SK-N-MC (cell line): ENCODE data around the gene ANGEL1.

Experiments used
- EZH2 ChIP-seq: fragments of 200-600 bp; sonication (generic); IDR thresholded peaks from one replicate; pipeline ENCODE4 v1.6.1; 2017; ENCODE audit warnings: antibody characterized with exemption
- FOXP2 ChIP-seq: optimal IDR thresholded peaks from 2 replicates; pipeline ENCODE3; 2011; ENCODE audit warnings: mild to moderate bottlenecking, moderate library complexity; ENCODE audit not compliant: insufficient read depth; ENCODE audit errors: extremely low read length, control extremely low read depth
- POLR2AphosphoS5 ChIP-seq: IDR thresholded peaks from 2 replicates; pipeline ENCODE4 v1.6.1; 2012; ENCODE audit warnings: mild to moderate bottlenecking, low read depth, low read length, borderline replicate concordance

DNA sequence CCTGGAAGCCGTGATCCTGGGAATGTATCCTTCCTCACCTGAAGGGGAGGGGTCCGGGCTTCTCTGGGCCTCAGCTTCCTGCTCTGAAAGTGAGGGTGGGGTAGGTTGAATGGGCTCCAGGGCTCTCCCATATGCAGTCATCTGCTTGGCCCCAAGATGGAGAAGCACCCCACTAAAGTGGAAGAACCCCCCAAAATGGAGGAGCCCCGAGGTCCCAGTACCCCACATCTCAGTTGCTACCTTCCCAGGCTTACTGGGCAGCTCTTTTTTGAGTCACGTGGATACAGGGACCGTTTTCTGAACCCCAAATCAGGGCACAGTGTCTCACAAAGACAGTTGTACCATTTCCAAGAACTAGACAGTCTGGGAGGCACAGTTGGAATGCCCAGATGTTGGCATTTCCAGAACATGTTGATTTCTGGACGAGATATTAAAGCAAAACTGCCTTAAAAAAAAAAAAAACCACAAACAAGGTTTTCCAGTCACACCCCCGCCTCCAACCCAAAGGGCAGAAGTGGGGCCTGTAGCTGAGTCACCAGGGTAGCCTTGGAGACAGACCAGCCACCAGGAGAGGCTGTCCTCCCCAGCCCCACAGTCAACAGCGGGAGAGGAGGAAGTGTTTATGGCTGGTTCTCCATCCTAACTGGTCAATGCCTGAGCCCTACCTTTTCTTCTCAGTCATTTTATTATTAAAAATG, 39.3 kb downstream of the ANGEL1 start:
- TF ChIP-seq POLR2AphosphoS5 = no peak
- no peak for TF ChIP-seq EZH2
- TF ChIP-seq FOXP2 = no peak
